NT2/D1 (cell line): ENCODE results near the gene CARD9.

Experiments
- SUZ12 ChIP-seq: IDR thresholded peaks from 2 replicates; pipeline ENCODE4 v1.6.1; 2011; ENCODE audit not compliant: insufficient read length, insufficient read depth; ENCODE audit errors: extremely low read depth
- YY1 ChIP-seq: IDR thresholded peaks from 2 replicates; pipeline ENCODE4 v1.6.1; 2011; ENCODE audit not compliant: insufficient read length, insufficient read depth

GRCh38 chr9:136367296-136368145, 5.9 kb downstream of the CARD9 start:
- no peak for TF ChIP-seq YY1
- TF ChIP-seq SUZ12, result no peak
